22Rv1 (cell line): ENCODE measurements around the gene DNER.

Experiments used
- CTCF ChIP-seq: fragments of 450-650 bp; IDR thresholded peaks from 2 replicates; pipeline ENCODE4 v1.5.1; 2017; ENCODE audit warnings: mild to moderate bottlenecking
- ZFX ChIP-seq: fragments of 450-650 bp; IDR thresholded peaks from 2 replicates; pipeline ENCODE4 v1.6.1; 2017; ENCODE audit warnings: antibody characterized with exemption, borderline replicate concordance

GRCh38 chr2:229519655-229520430 is 194.5 kb downstream of the DNER start:
- no peak for TF ChIP-seq CTCF
- no peak for TF ChIP-seq ZFX
